NCI-H2196 (cell line): ENCODE data around the gene FBXL2.
A peak's percentile ranks its signal among the peaks of the same experiment; 100 is the strongest.
"Not testable (repeated sequence)": the region's sequence is repeated elsewhere in the genome, so short reads cannot be mapped to it uniquely, and the experiment has no call there.

Source experiments
- DNase-seq: peaks from one replicate; lab custom pipeline; 2025; ENCODE audit not compliant: unreplicated experiment; lab: John Stamatoyannopoulos, UW

The FBXL2 gene

GRCh38 chr3:33315826-33316225 lies 38.6 kb downstream of the FBXL2 start:
- DNase-seq: no peak

GRCh38 chr3:33317963-33318709 lies 40.9 kb downstream of the FBXL2 start:
- no peak for DNase-seq

GRCh38 chr3:33318710-33319380 lies 41.6 kb downstream of the FBXL2 start:
- DNase-seq: no peak

- DNase-seq: no peak
Measured at GRCh38 chr3:33322412-33322811, 45.2 kb downstream of the FBXL2 start.

- no peak for DNase-seq
Measured at GRCh38 chr3:33331414-33331813, 54.2 kb downstream of the FBXL2 start.

- DNase-seq: no peak
Measured at GRCh38 chr3:33334364-33334763, 57.1 kb downstream of the FBXL2 start.

GRCh38 chr3:33338936-33339465 lies 61.8 kb downstream of the FBXL2 start:
- DNase-seq: not testable (repeated sequence)

GRCh38 chr3:33339758-33340157 lies 62.5 kb downstream of the FBXL2 start:
- DNase-seq: no peak

- DNase-seq: no peak
Measured at GRCh38 chr3:33355611-33356010, 78.4 kb downstream of the FBXL2 start.

- DNase-seq: no peak
Measured at GRCh38 chr3:33358172-33358781, 81.0 kb downstream of the FBXL2 start.

- no peak for DNase-seq
Measured at GRCh38 chr3:33360136-33360825, 83.0 kb downstream of the FBXL2 start.

- DNase-seq: no peak
Measured at GRCh38 chr3:33363113-33363800, 86.0 kb downstream of the FBXL2 start.

- no peak for DNase-seq
Measured at GRCh38 chr3:33364060-33364459, 86.8 kb downstream of the FBXL2 start.

- no peak for DNase-seq
Measured at GRCh38 chr3:33364531-33365128, 87.4 kb downstream of the FBXL2 start.

GRCh38 chr3:33372218-33373081 lies 95.2 kb downstream of the FBXL2 start:
- DNase-seq: peak; percentile 32

GRCh38 chr3:33373082-33373437 lies 95.8 kb downstream of the FBXL2 start:
- no peak for DNase-seq

- no peak for DNase-seq
Measured at GRCh38 chr3:33377489-33377888, 100.2 kb downstream of the FBXL2 start.

GRCh38 chr3:33377931-33378330 lies 100.7 kb downstream of the FBXL2 start:
- DNase-seq: no peak

- DNase-seq: no peak
Measured at GRCh38 chr3:33380653-33381052, 103.4 kb downstream of the FBXL2 start.

GRCh38 chr3:33383951-33384350 lies 106.7 kb downstream of the FBXL2 start:
- no peak for DNase-seq
